Brain microvascular endothelial cell (primary cell): ENCODE data around the gene PNPO.

ENCODE experiments used
- DNase-seq: peaks from one replicate; pipeline ENCODE4 v3.0.0-alpha.2; 2020
- H3K27ac ChIP-seq: fragments of 250-450 bp; sonication (Bioruptor Pico); 2 replicates; pipeline ENCODE4 v1.5.1; 2020; ENCODE audit warnings: mild to moderate bottlenecking, moderate library complexity
- H3K27me3 ChIP-seq: fragments of 250-450 bp; sonication (Bioruptor Pico); replicated peaks from 2 replicates; pipeline ENCODE4 v1.5.1; 2020; ENCODE audit warnings: mild to moderate bottlenecking
- H3K36me3 ChIP-seq: fragments of 250-450 bp; sonication (Bioruptor Pico); replicated peaks from 2 replicates; pipeline ENCODE4 v1.5.1; 2020; ENCODE audit warnings: mild to moderate bottlenecking
- H3K4me3 ChIP-seq: 2 replicates; pipeline ENCODE4 v1.5.1; 2011; ENCODE audit warnings: low read depth, mild to moderate bottlenecking, control low read depth, low read length, moderate library complexity
- CTCF ChIP-seq: IDR thresholded peaks from 2 replicates; pipeline ENCODE4 v1.5.1; 2011; ENCODE audit warnings: low read depth, mild to moderate bottlenecking, moderate library complexity, low read length, control low read depth, inconsistent platforms; ENCODE audit errors: missing control alignments
- in situ Hi-C: cut with HindIII; loops from 2 replicates; pipeline ENCODE4 v1.10.0; 2017; ENCODE audit warnings: low sequenced_read_pairs, low pct_ligation_motif_present

PNPO gene

GRCh38 chr17:47955497-47956461 is 14.4 kb downstream of the PNPO start:
- in situ Hi-C loops = no loop called here
- TF ChIP-seq CTCF = no peak
- H3K27ac ChIP-seq = no peak overlapping the region
- H3K4me3 ChIP-seq = no peak overlapping the region
- no peaks in the 10 kb centered on the region for H3K36me3 ChIP-seq
- peaks cover 3% of the 10 kb centered on the region for H3K27me3 ChIP-seq
- DNase-seq = no peak

GRCh38 chr17:47956791-47957590 is 15.6 kb downstream of the PNPO start:
- Histone ChIP-seq H3K4me3 (no peak overlapping the region), H3K36me3 (no peaks in the 10 kb centered on the region), H3K27me3 (peaks cover 3% of the 10 kb centered on the region), H3K27ac (no peak overlapping the region)
- TF ChIP-seq CTCF = no peak
- DNase-seq = no peak
- in situ Hi-C loops = no loop called here

- Histone ChIP-seq H3K36me3 (no peaks in the 10 kb centered on the region), H3K27me3 (peaks cover 3% of the 10 kb centered on the region), H3K27ac (no peak within 1 kb of the TSS), H3K4me3 (no peak within 1 kb of the TSS)
- in situ Hi-C loops = no loop called here
- TF ChIP-seq CTCF = no peak
- DNase-seq = no peak
Observed at GRCh38 chr17:47957591-47958490, 16.5 kb downstream of the PNPO start, which contains the start of gene PRR15L. Gene PRR15L (minus strand): TSS chr17:47957883. CDS start chr17:47953234, 4,649 bp downstream.

- TF ChIP-seq CTCF = no peak
- no peak for DNase-seq
Observed at GRCh38 chr17:47959825-47960655, 18.7 kb downstream of the PNPO start.

More at GRCh38 chr17:47959825-47960655, 18.7 kb downstream of the PNPO start:
- H3K36me3 ChIP-seq = no peaks in the 10 kb centered on the region
- no peak overlapping the region for H3K4me3 ChIP-seq
- in situ Hi-C loops = no loop called here
- peaks cover 3% of the 10 kb centered on the region for H3K27me3 ChIP-seq
- H3K27ac ChIP-seq = no peak overlapping the region
